ENCODE data around the gene GALNT16. TPM values are rescaled to one million over a fixed set of nuclear protein-coding genes. Genes with fewer than 3 reads are reported as not detected.

The GALNT16 gene
- total and polyA plus RNA-seq, 2 of the 8 experiments (the other 6 are each of a cell fraction or from before 2014, with no cell fraction given): 5.4 to 6.3 TPM

DNA sequence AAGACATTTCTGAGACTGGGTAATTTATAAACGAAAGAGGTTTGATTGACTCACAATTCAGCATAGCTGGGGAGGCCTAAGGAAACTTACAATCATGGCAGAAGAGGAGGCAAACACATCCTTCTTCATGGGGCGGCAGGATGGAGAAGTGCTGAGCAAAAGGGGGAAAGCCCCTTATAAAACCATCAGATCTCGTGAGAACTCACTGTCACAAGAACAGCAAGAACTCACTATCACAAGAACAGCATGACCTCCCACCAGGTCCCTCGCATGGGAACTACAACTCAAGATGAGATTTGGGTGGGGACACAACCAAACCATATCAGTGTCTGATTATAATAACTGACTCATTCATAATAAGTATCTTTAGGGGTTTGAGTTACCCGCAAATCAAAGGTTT is 144.9 kb downstream of the GALNT16 start (continued):
- TF ChIP-seq KDM4A (IDR thresholded peaks at IDR 0.05; ENCODE audit: low read depth, low read length, severe bottlenecking): no peak
- TF ChIP-seq TAF7 (optimal IDR thresholded peaks at IDR 0.05; ENCODE audit: borderline replicate concordance, low read depth, low read length): no peak
- TF ChIP-seq SIRT6 (IDR thresholded peaks at IDR 0.05; ENCODE audit: low read length): no peak
- TF ChIP-seq CEBPB (IDR thresholded peaks at IDR 0.05; ENCODE audit: low read depth, low read length): no peak
- no peak for TF ChIP-seq EGR1 (IDR thresholded peaks at IDR 0.05; ENCODE audit: borderline replicate concordance, low read depth, low read length)
- TF ChIP-seq, protein P1, sequence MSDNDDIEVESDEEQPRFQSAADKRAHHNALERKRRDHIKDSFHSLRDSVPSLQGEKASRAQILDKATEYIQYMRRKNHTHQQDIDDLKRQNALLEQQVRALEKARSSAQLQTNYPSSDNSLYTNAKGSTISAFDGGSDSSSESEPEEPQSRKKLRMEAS (IDR thresholded peaks at IDR 0.05): no peak
- TF ChIP-seq, protein P2, sequence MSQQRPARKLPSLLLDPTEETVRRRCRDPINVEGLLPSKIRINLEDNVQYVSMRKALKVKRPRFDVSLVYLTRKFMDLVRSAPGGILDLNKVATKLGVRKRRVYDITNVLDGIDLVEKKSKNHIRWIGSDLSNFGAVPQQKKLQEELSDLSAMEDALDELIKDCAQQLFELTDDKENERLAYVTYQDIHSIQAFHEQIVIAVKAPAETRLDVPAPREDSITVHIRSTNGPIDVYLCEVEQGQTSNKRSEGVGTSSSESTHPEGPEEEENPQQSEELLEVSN (IDR thresholded peaks at IDR 0.05): no peak

Measured in H1 (cell line).